ENCODE results near the gene CTNND2.

Gene CTNND2

GRCh38 chr5:11715461-11716196 lies 188.6 kb downstream of the CTNND2 start:
- H3K36me3 ChIP-seq, result no peaks in the 10 kb centered on the region
- no peak overlapping the region for H3K27ac ChIP-seq
- no peaks in the 10 kb centered on the region for H3K4me1 ChIP-seq
- H4K20me1 ChIP-seq, result no peaks in the 10 kb centered on the region
- no peak overlapping the region for H3K4me2 ChIP-seq
- TF ChIP-seq Cebpa-rat (IDR thresholded peaks at IDR 0.05), result no peak
- H3K9me3 ChIP-seq (replicated peaks in 1 of 11), result no peaks in the 10 kb centered on the region
- H3K4me3 ChIP-seq, result no peak overlapping the region
- H3K9ac ChIP-seq, result no peak overlapping the region
- H3K27me3 ChIP-seq, result no peaks in the 10 kb centered on the region

DNA sequence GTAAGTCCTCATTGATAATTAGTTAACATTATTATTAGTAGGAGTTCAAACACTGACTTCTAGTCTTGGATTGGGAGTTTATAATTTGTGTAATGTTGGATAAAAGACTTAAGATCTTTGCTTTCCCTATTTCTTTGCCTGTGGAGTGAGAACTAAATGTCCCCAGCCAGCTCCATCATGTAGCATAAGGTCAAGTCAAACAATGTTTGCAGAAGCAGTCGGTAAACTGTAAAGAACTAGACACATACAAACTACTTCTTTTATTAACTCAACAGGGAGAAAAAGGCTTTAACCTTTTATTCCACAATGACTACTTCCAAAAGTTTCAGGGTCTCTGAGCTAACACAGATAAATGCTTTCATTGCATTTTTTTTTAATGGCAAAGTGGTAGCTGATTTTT lies 192.3 kb downstream of the CTNND2 start:
- H3K27me3 ChIP-seq, result no peaks in the 10 kb centered on the region
- H3K27ac ChIP-seq, result no peak overlapping the region
- H3K4me2 ChIP-seq, result no peak overlapping the region
- no peaks in the 10 kb centered on the region for H4K20me1 ChIP-seq
- no peak overlapping the region for H3K9ac ChIP-seq
- H3K4me3 ChIP-seq, result no peak overlapping the region
- H3K36me3 ChIP-seq, result no peaks in the 10 kb centered on the region
- H3K9me3 ChIP-seq (replicated peaks in 1 of 11), result no peaks in the 10 kb centered on the region
- no peaks in the 10 kb centered on the region for H3K4me1 ChIP-seq
- TF ChIP-seq Cebpa-rat (IDR thresholded peaks at IDR 0.05), result no peak

DNA sequence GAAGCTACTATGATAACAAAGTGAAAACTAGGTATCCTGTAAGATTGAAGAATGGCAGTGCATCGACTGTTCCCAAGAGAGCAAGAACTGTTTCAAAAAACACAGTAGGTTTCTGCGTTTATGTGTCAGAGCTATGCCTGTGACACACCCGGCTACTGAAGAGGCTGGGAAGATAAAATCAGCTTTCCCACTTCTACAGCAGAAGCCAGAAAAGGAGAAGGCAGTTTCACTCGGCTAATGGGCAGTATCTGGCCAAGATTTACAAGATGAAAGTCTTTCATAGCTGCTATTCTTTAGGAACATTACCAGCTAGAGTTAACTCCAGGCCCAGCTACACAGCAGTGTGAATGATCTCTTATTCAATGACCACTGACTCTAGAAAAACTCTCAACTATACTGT lies 195.2 kb downstream of the CTNND2 start:
- no peak overlapping the region for H3K4me2 ChIP-seq
- TF ChIP-seq Cebpa-rat (IDR thresholded peaks at IDR 0.05), result no peak

DNA sequence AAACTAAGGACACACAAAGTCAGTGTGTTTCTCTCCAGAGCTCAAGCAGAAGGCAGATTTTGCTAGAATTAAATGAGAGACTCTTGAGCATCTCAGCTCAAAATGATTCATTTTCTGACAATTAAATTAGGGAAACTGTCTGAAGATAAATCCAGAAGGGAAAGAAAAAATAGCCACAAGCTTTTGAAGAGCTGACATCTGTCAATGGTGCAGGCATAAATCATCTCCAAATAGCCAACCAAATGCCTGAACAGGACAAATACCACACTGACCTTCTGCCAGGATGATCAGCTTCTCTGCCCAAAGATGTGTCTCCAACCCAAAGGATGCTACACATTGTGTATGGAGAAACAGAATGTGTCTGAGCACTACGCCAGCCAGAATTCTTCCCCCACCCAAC lies 199.3 kb downstream of the CTNND2 start:
- no peaks in the 10 kb centered on the region for H3K27me3 ChIP-seq
- H3K4me1 ChIP-seq, result no peaks in the 10 kb centered on the region
- H3K36me3 ChIP-seq, result no peaks in the 10 kb centered on the region
- H4K20me1 ChIP-seq, result no peaks in the 10 kb centered on the region
- H3K9ac ChIP-seq, result no peak overlapping the region
- no peak for TF ChIP-seq Cebpa-rat (IDR thresholded peaks at IDR 0.05)
- H3K4me3 ChIP-seq, result no peak overlapping the region
- H3K27ac ChIP-seq, result no peak overlapping the region
- no peaks in the 10 kb centered on the region for H3K9me3 ChIP-seq (replicated peaks in 1 of 11)
- H3K4me2 ChIP-seq, result no peak overlapping the region

More for the DNA sequence above, 195.2 kb downstream of the CTNND2 start:
- no peaks in the 10 kb centered on the region for H3K27me3 ChIP-seq
- no peaks in the 10 kb centered on the region for H3K36me3 ChIP-seq
- no peaks in the 10 kb centered on the region for H4K20me1 ChIP-seq
- H3K4me1 ChIP-seq, result no peaks in the 10 kb centered on the region
- no peak overlapping the region for H3K27ac ChIP-seq
- no peak overlapping the region for H3K9ac ChIP-seq
- no peaks in the 10 kb centered on the region for H3K9me3 ChIP-seq (replicated peaks in 1 of 11)
- no peak overlapping the region for H3K4me3 ChIP-seq

- Histone ChIP-seq H3K27me3 (no peaks in the 10 kb centered on the region), H3K4me3 (no peak overlapping the region), H3K4me2 (no peak overlapping the region), H3K9ac (no peak overlapping the region), H3K36me3 (no peaks in the 10 kb centered on the region), H3K4me1 (no peaks in the 10 kb centered on the region), H3K9me3 (replicated peaks in 1 of 11) (no peaks in the 10 kb centered on the region), H3K27ac (no peak overlapping the region), H4K20me1 (no peaks in the 10 kb centered on the region)
- TF ChIP-seq Cebpa-rat (IDR thresholded peaks at IDR 0.05), result no peak
Measured at GRCh38 chr5:11700391-11700790, 203.9 kb downstream of the CTNND2 start.

GRCh38 chr5:11692636-11693035 lies 211.6 kb downstream of the CTNND2 start:
- Histone ChIP-seq H4K20me1 (no peaks in the 10 kb centered on the region), H3K4me3 (no peak overlapping the region), H3K36me3 (no peaks in the 10 kb centered on the region), H3K27me3 (no peaks in the 10 kb centered on the region), H3K4me2 (no peak overlapping the region), H3K9ac (no peak overlapping the region), H3K27ac (no peak overlapping the region), H3K9me3 (replicated peaks in 1 of 11) (no peaks in the 10 kb centered on the region), H3K4me1 (no peaks in the 10 kb centered on the region)
- no peak for TF ChIP-seq Cebpa-rat (IDR thresholded peaks at IDR 0.05)

DNA sequence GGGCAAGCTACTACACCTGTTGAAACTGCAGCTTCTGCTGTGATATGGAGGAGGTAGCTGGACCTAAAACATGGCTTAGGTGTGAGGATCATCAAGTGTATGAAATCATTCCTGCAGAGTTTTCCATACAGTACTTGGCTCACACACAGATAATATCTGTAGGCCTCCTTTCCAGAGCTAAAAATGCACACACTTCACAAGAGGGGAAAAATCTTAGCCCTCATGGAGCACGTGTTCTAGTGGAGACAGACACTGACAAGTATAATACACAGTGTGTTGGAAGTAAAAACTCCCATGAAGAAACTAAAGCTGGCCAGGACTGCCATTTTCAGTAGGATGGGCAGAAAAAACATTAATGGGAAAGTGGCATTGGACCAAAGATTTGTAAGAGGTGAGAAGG lies 216.7 kb downstream of the CTNND2 start:
- no peak for TF ChIP-seq Cebpa-rat (IDR thresholded peaks at IDR 0.05)
- Histone ChIP-seq H3K36me3 (no peaks in the 10 kb centered on the region), H3K9ac (no peak overlapping the region)

DNA sequence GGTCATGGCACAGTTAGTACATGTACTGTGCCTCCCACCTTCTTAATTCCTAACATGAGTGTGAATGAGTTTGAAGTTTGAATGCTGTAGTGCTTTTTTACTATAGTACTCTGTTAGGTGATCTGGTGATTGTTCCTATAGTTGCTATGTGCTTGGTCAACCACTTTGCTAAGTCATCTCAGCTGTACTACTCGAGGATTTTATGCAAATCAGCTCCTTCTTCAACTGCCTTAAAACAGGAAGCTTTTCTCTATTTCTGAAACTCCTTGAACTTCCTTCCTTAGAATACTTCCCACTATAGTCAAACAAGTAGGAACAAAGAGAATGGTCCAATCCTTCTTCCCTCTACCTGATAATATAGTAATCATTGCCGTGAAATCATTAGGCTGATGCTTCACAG lies 219.6 kb downstream of the CTNND2 start:
- no peak overlapping the region for H3K4me3 ChIP-seq
- H3K27ac ChIP-seq, result peak overlapping the region in 4 of 11 experiments; percentile 2 to 68 (median 42); a peak in 6 of 22 replicates
- TF ChIP-seq Cebpa-rat (IDR thresholded peaks at IDR 0.05), result no peak
- no peaks in the 10 kb centered on the region for H3K9me3 ChIP-seq (replicated peaks in 1 of 11)
- peaks cover 0 to 24% (median 10%) of the 10 kb centered on the region in 10 experiments; a peak in 18 of 20 replicates for H3K4me1 ChIP-seq
- H3K9ac ChIP-seq, result 0 out of 22 replicates have a peak overlapping the region, but pooled peaks of 1 of the 11 experiments have one; percentile 26
- H3K27me3 ChIP-seq, result no peaks in the 10 kb centered on the region
- no peaks in the 10 kb centered on the region for H3K36me3 ChIP-seq
- H4K20me1 ChIP-seq, result no peaks in the 10 kb centered on the region
- H3K4me2 ChIP-seq, result peak overlapping the region; percentile 2 to 72 (median 46); a peak in 18 of 22 replicates

More for the DNA sequence above, 216.7 kb downstream of the CTNND2 start:
- H3K9me3 ChIP-seq (replicated peaks in 1 of 11), result no peaks in the 10 kb centered on the region
- no peaks in the 10 kb centered on the region for H4K20me1 ChIP-seq
- peaks cover 0 to 24% (median 10%) of the 10 kb centered on the region in 10 experiments; a peak in 18 of 20 replicates for H3K4me1 ChIP-seq
- no peak overlapping the region for H3K27ac ChIP-seq
- H3K4me2 ChIP-seq, result no peak overlapping the region
- no peaks in the 10 kb centered on the region for H3K27me3 ChIP-seq
- H3K4me3 ChIP-seq, result no peak overlapping the region

DNA sequence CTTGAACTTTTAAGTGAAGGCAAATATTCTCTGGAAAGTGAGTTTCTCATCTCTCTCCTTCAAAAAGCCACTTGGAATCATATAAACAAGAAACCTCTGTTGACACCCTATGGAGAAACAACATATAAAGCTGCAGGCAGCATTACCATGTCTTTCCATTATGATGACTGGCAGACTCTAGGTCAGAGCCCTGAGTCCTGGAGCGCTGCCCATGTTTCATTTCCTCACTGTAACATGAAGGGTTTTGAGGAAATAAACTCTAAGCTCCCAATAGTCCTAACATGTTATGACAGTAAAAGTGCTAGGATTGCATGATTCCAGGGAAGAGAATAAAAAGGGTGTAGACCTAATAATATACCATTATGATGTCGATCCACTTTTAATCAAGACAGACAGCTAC lies 220.6 kb downstream of the CTNND2 start:
- H3K27me3 ChIP-seq, result no peaks in the 10 kb centered on the region
- peaks cover 0 to 24% (median 10%) of the 10 kb centered on the region in 10 experiments; a peak in 18 of 20 replicates for H3K4me1 ChIP-seq
- no peak overlapping the region for H3K9ac ChIP-seq
- H3K4me3 ChIP-seq, result no peak overlapping the region
- peak overlapping the region in 2 of 11 experiments; percentile 62 to 68; a peak in 2 of 22 replicates for H3K27ac ChIP-seq
- TF ChIP-seq Cebpa-rat (IDR thresholded peaks at IDR 0.05), result no peak
- H3K9me3 ChIP-seq (replicated peaks in 1 of 11), result no peaks in the 10 kb centered on the region
- H3K4me2 ChIP-seq, result peak overlapping the region in 3 of 11 experiments; percentile 50 to 72 (median 57); a peak in 6 of 22 replicates
- no peaks in the 10 kb centered on the region for H3K36me3 ChIP-seq
- H4K20me1 ChIP-seq, result no peaks in the 10 kb centered on the region

DNA sequence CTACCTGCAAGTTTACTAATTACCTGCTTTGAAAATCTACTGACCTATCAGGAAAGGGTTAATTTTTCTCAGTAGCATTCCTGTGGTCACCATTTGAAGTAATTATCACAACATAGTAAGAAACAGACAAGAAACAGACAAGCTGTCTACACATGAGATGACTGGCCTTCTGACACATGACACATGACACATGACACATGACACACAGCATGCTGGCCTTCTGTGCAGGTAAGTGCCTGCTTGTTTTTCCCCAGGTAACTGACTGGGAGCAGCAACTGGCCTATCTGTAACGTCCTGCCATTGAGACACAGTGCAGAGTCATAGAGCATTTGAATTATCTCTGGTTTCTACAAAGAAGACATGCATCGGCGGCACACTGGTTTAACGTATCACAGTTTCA lies 222.4 kb downstream of the CTNND2 start:
- peaks cover 0 to 24% (median 10%) of the 10 kb centered on the region in 10 experiments; a peak in 18 of 20 replicates for H3K4me1 ChIP-seq
- no peaks in the 10 kb centered on the region; a peak in 2 of 22 replicates for H3K9me3 ChIP-seq (replicated peaks in 1 of 11)
- H3K4me3 ChIP-seq, result no peak overlapping the region
- no peaks in the 10 kb centered on the region for H4K20me1 ChIP-seq
- no peak overlapping the region for H3K9ac ChIP-seq
- no peak for TF ChIP-seq Cebpa-rat (IDR thresholded peaks at IDR 0.05)
- H3K27ac ChIP-seq, result no peak overlapping the region
- no peak overlapping the region for H3K4me2 ChIP-seq
- no peaks in the 10 kb centered on the region for H3K36me3 ChIP-seq
- H3K27me3 ChIP-seq, result no peaks in the 10 kb centered on the region
